Stomach (tissue), 9 donors: ENCODE results near the gene RASAL3. TPM values are rescaled to one million over a fixed set of nuclear protein-coding genes. Genes with fewer than 3 reads are reported as not detected.

Experiments used
- DNase-seq, 2 donors: peaks; one replicate each; pipeline versions ENCODE4 v3.0.0 to v3.0.0-alpha.2; 2013 to 2019
- H3K27ac ChIP-seq, 5 donors: fragments of 200-600 bp in 4 of 5; sonication (generic) in 4 of 5; one replicate each; pipeline ENCODE4 v1.5.1; 2013 to 2019; ENCODE audit warnings: mild to moderate bottlenecking in 1 of 5, moderate library complexity in 1 of 5
- H3K27me3 ChIP-seq, 3 donors: fragments of 200-600 bp; sonication (generic); one replicate each; pipeline ENCODE4 v1.5.1; 2017 to 2019; ENCODE audit warnings: mixed run types in 1 of 3
- H3K36me3 ChIP-seq, 4 donors: fragments of 200-600 bp; sonication (generic); 1 replicate in 3 of 4; 2 replicates in 1 of 4; pipeline ENCODE4 v1.5.1; 2016 to 2019
- H3K4me1 ChIP-seq, 4 donors: fragments of 200-600 bp; sonication (generic); one replicate each; pipeline ENCODE4 v1.5.1; 2016 to 2019
- H3K4me3 ChIP-seq, 4 donors: fragments of 200-600 bp; sonication (generic) in 3 of 4; one replicate each; pipeline ENCODE4 v1.5.1; 2016 to 2019; ENCODE audit warnings: mild to moderate bottlenecking in 1 of 4
- H3K9me3 ChIP-seq, 4 donors: fragments of 200-600 bp; sonication (generic); one replicate each; pipeline ENCODE4 v1.5.1; 2016 to 2019
- EP300 ChIP-seq: sonication (generic); formaldehyde crosslinking; IDR thresholded peaks from one replicate; pipeline ENCODE4 v1.6.1; 2017; ENCODE audit warnings: antibody characterized with exemption
- POLR2A ChIP-seq, 4 donors: fragments of 450-650 bp; IDR thresholded peaks; one replicate each; pipeline ENCODE4 v1.6.1; 2016; ENCODE audit warnings: antibody characterized with exemption in 4 of 4, control low read depth in 2 of 4, mild to moderate bottlenecking in 1 of 4, moderate library complexity in 1 of 4
- POLR2AphosphoS5 ChIP-seq, 3 donors: sonication (generic); formaldehyde crosslinking; IDR thresholded peaks; one replicate each; pipeline ENCODE4 v1.6.1; 2016; ENCODE audit warnings: antibody characterized with exemption in 3 of 3
- WGBS, 5 donors: extraction: QIAGEN DNeasy Blood & Tissue Kit in 3 of 5; methylation state at CpG; one replicate each; pipeline versions ENCODE4 v1.1.5 to v1.1.7; 2013 to 2018; 5-methylcytosine and 5-hydroxymethylcytosine counted together
- intact Hi-C: fragments of 100-400 bp; cut with DNase I; formaldehyde crosslinking; loops from one replicate; pipeline ENCODE4 v1.15.1; 2023; ENCODE audit warnings: low total_unique reads
- polyA plus RNA-seq, 3 donors: library from polyadenylated mRNA; stranded (reverse); fragments of 200-250 nt; gene quantifications; one replicate each; pipeline ENCODE4 v1.2.3, GENCODE V29; 2013
- total RNA-seq, 5 donors: library from RNA; depleted of rRNA; stranded (reverse); fragments of >200 nt; gene quantifications; one replicate each; pipeline versions ENCODE4 v1.1.0 to v1.2.3, GENCODE V29; 2014 to 2016
- TF ChIP-seq, protein P1 (sequence below), 7 experiments: fragments of 450-650 bp in 4 of 7; fragments of 200-600 bp in 3 of 7; sonication (generic) in 3 of 7; IDR thresholded peaks; one replicate each; pipeline ENCODE4 v1.5.1; 2016 to 2019; ENCODE audit warnings: antibody characterized with exemption in 7 of 7, control low read depth in 2 of 7, mild to moderate bottlenecking in 1 of 7
- donor health status: healthy with polysubstance abuse.
- donor health status: Bipolar disorder and iron deficiency.
- donor health status: healthy.

Gene RASAL3
- total and polyA plus RNA-seq, 8 donors, result 1.1 to 21.2 (median 3.0) TPM

DNA sequence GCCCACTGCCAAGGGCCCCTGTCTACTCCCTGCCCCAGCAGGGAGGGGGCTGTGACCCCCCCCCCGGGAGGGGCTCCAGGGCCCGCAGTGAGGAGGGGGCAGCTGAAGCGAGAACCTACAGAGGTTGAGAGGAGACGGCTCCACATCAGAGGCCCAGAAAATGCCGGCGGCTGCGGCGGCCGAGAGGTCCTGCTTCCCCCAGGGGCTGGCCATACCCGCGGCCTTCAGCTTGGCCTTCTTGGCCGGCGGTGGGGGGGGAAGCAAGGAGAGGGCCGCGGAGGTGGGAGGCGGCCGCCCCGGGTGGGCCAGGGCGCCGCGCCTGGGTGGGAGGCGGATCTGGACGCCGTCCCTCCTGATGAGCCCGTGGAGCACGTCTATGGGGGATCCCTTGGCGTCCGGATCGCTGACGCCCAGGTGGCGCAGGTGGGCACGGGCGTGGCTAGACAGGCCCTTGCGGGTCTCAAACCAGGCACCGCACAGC is 36.3 kb downstream of the RASAL3 start:
- no peak for DNase-seq

DNA sequence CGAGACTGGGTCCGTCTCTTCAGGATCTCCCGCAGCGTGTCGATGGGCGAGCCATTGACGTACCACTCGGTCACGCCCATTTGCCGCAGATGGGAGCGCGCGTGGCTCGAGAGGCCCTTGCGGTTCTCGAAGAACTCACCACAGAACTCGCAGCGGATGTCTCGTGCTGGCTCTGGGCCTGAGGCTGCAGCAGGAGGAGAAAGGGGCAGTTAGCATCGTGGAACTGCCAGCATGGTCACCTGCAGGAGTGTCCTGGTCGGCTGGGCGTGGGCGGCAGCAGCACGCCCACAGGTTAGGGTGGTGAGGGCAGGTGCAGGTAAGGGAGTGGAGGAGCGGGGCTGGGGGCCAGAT is 37.0 kb downstream of the RASAL3 start:
- 96 to 97% (median 97%) methylated on average over 16 to 25 of the region's 25 CpGs for WGBS, 5 donors
- H3K27ac ChIP-seq, result no peak overlapping the region
- no peak for DNase-seq
- H3K36me3 ChIP-seq, result peaks cover 47 to 77% (median 76%) of the 10 kb centered on the region in 4 donors
- H3K4me3 ChIP-seq, result no peak overlapping the region
- TF ChIP-seq, protein P1, sequence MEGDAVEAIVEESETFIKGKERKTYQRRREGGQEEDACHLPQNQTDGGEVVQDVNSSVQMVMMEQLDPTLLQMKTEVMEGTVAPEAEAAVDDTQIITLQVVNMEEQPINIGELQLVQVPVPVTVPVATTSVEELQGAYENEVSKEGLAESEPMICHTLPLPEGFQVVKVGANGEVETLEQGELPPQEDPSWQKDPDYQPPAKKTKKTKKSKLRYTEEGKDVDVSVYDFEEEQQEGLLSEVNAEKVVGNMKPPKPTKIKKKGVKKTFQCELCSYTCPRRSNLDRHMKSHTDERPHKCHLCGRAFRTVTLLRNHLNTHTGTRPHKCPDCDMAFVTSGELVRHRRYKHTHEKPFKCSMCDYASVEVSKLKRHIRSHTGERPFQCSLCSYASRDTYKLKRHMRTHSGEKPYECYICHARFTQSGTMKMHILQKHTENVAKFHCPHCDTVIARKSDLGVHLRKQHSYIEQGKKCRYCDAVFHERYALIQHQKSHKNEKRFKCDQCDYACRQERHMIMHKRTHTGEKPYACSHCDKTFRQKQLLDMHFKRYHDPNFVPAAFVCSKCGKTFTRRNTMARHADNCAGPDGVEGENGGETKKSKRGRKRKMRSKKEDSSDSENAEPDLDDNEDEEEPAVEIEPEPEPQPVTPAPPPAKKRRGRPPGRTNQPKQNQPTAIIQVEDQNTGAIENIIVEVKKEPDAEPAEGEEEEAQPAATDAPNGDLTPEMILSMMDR (IDR thresholded peaks at IDR 0.05), result no peak
- TF ChIP-seq EP300 (no peak), POLR2AphosphoS5 (IDR thresholded peaks at IDR 0.05) (no peak), POLR2A (IDR thresholded peaks at IDR 0.05) (no peak)
- H3K4me1 ChIP-seq, result peaks cover 29 to 44% (median 38%) of the 10 kb centered on the region in 4 donors
- H3K9me3 ChIP-seq, result peaks cover 0 to 7% (median 0%) of the 10 kb centered on the region in 4 donors
- intact Hi-C loops, result no loop called here
- H3K27me3 ChIP-seq, result no peaks in the 10 kb centered on the region

More for the DNA sequence above, 36.3 kb downstream of the RASAL3 start:
- Histone ChIP-seq H3K4me3 (no peak overlapping the region), H3K36me3 (peaks cover 40 to 69% (median 69%) of the 10 kb centered on the region in 4 donors), H3K27ac (no peak overlapping the region), H3K4me1 (peaks cover 23 to 39% (median 35%) of the 10 kb centered on the region in 4 donors), H3K9me3 (peaks cover 0 to 6% (median 0%) of the 10 kb centered on the region in 4 donors), H3K27me3 (no peaks in the 10 kb centered on the region)
- WGBS, 5 donors, result 91 to 96% (median 93%) methylated on average over 20 to 35 of the region's 35 CpGs
- intact Hi-C loops, result no loop called here
- TF ChIP-seq EP300 (no peak), POLR2AphosphoS5 (IDR thresholded peaks at IDR 0.05) (no peak), POLR2A (IDR thresholded peaks at IDR 0.05) (no peak)
- TF ChIP-seq, protein P1 (IDR thresholded peaks at IDR 0.05), result no peak

DNA sequence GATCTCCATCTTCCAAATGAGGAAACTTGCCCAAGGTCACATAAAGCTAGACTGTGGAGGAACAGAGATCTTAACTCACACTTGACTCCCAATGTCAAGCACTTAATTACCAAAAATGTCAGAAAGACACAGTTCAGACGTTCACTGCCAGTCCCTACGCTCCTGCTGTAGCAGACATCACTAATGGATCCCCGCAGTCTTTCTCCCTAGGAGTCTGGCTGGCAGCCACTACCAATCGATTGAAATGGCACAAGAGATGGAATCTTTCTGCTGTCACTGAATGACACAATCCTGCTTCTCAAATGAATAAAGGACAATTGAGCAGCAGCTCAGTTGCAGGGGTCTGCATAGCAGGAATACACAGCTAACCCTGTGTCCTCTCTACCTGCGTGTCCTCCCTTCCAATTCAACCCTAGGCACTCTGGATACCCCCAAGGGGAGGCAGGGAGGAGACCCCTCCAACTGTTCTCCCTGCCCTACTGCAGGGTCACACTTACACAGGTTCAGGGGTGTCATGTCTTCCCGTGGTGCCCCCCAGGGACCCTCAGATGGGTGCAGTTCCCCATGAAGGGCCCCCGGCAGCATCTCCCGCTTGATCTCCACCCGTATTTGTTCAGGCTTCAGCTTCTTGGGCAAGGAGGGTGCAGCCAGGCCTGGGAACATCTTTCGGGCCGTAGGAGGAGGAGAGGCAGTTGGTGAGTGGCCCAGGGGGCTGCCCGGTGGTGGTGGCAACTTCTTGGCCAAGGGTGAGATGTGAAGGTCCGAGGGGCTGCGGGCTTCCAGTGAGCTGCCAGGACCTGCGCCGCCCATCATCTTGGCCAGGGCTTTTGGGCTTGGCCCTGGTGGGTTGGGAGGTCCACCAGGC is 37.6 kb downstream of the RASAL3 start:
- peaks cover 0 to 7% (median 0%) of the 10 kb centered on the region in 4 donors for H3K9me3 ChIP-seq
- DNase-seq, result no peak
- H3K4me3 ChIP-seq, result no peak overlapping the region
- peaks cover 47 to 80% (median 78%) of the 10 kb centered on the region in 4 donors for H3K36me3 ChIP-seq
- no peaks in the 10 kb centered on the region for H3K27me3 ChIP-seq
- intact Hi-C loops, result no loop called here
- peaks cover 33 to 47% (median 41%) of the 10 kb centered on the region in 4 donors for H3K4me1 ChIP-seq
- no peak overlapping the region for H3K27ac ChIP-seq
- no peak for TF ChIP-seq EP300
- TF ChIP-seq POLR2AphosphoS5 (IDR thresholded peaks at IDR 0.05), result no peak
- TF ChIP-seq, protein P1 (IDR thresholded peaks at IDR 0.05), result no peak
- no peak for TF ChIP-seq POLR2A (IDR thresholded peaks at IDR 0.05)
- WGBS, 5 donors, result 81 to 90% (median 88%) methylated on average over 7 to 16 of the region's 16 CpGs

- intact Hi-C loops, result no loop called here
- Histone ChIP-seq H3K4me1 (peaks cover 24 to 45% (median 38%) of the 10 kb centered on the region in 4 donors), H3K9me3 (peaks cover 0 to 7% (median 0%) of the 10 kb centered on the region in 4 donors), H3K36me3 (peaks cover 47 to 80% (median 78%) of the 10 kb centered on the region in 4 donors), H3K27me3 (no peaks in the 10 kb centered on the region), H3K27ac (no peak overlapping the region), H3K4me3 (no peak overlapping the region)
- no peak for TF ChIP-seq EP300
- no peak for TF ChIP-seq POLR2A (IDR thresholded peaks at IDR 0.05)
- TF ChIP-seq, protein P1 (IDR thresholded peaks at IDR 0.05), result no peak
- no peak for TF ChIP-seq POLR2AphosphoS5 (IDR thresholded peaks at IDR 0.05)
- DNase-seq, result no peak
- 93 to 96% (median 94%) methylated on average over 24 to 36 of the region's 36 CpGs for WGBS, 5 donors
Measured at GRCh38 chr19:15425321-15425950, 38.9 kb downstream of the RASAL3 start.
